GM19328 (cell line): ENCODE results near the gene TRIO.

Experiments used
- ATAC-seq: cut with Tn5 transposase; IDR thresholded peaks from one replicate; pipeline ENCODE4 v1.9.1; 2021; ENCODE audit warnings: mild to moderate bottlenecking, moderate library complexity; ENCODE audit not compliant: unreplicated experiment

The TRIO gene

GRCh38 chr5:14443671-14444093, 300.5 kb downstream of the TRIO start:
- no peak for ATAC-seq

- ATAC-seq = no peak
These were observed 301.0 kb downstream of the TRIO start for GRCh38 chr5:14444161-14444560.

GRCh38 chr5:14445013-14445412, 301.9 kb downstream of the TRIO start:
- ATAC-seq = no peak

- no peak for ATAC-seq
These were observed 302.6 kb downstream of the TRIO start for GRCh38 chr5:14445576-14446290.

GRCh38 chr5:14447958-14448911, 305.1 kb downstream of the TRIO start:
- ATAC-seq = peak; percentile 63

GRCh38 chr5:14449052-14449661, 306.0 kb downstream of the TRIO start:
- ATAC-seq = no peak

GRCh38 chr5:14450018-14450524, 306.9 kb downstream of the TRIO start:
- ATAC-seq = no peak

GRCh38 chr5:14450742-14451141, 307.6 kb downstream of the TRIO start:
- ATAC-seq = no peak

- ATAC-seq = no peak
These were observed 308.7 kb downstream of the TRIO start for GRCh38 chr5:14451871-14452270.

GRCh38 chr5:14452685-14453454, 309.7 kb downstream of the TRIO start:
- no peak for ATAC-seq

- no peak for ATAC-seq
These were observed 310.3 kb downstream of the TRIO start for GRCh38 chr5:14453481-14453880.

- ATAC-seq = no peak
These were observed 312.7 kb downstream of the TRIO start for GRCh38 chr5:14455814-14456321.

- no peak for ATAC-seq
These were observed 314.3 kb downstream of the TRIO start for GRCh38 chr5:14457476-14457875.

- no peak for ATAC-seq
These were observed 315.3 kb downstream of the TRIO start for GRCh38 chr5:14458414-14458813.

GRCh38 chr5:14460844-14461398, 317.8 kb downstream of the TRIO start:
- no peak for ATAC-seq

GRCh38 chr5:14462681-14463080, 319.5 kb downstream of the TRIO start:
- ATAC-seq = no peak

GRCh38 chr5:14463629-14464028, 320.5 kb downstream of the TRIO start:
- no peak for ATAC-seq

- ATAC-seq = no peak
These were observed 321.0 kb downstream of the TRIO start for GRCh38 chr5:14464096-14464495.

GRCh38 chr5:14464671-14465070, 321.5 kb downstream of the TRIO start:
- no peak for ATAC-seq

- no peak for ATAC-seq
These were observed 322.0 kb downstream of the TRIO start for GRCh38 chr5:14465116-14465515.
